Measurements from ENCODE around the gene LY86.

- no peak for TF ChIP-seq SIN3A (IDR thresholded peaks at IDR 0.05; ENCODE audit: borderline replicate concordance, low read depth, low read length)
- no peak for TF ChIP-seq CTCF (IDR thresholded peaks at IDR 0.05)
- TF ChIP-seq SMC3 (IDR thresholded peaks at IDR 0.05; ENCODE audit: low read depth, low read length): no peak
- TF ChIP-seq TEAD4 (IDR thresholded peaks at IDR 0.05; ENCODE audit: borderline replicate concordance, insufficient read depth): no peak
- no peak for TF ChIP-seq CHD2 (IDR thresholded peaks at IDR 0.05; ENCODE audit: low read length, partially characterized antibody)
- no peak for TF ChIP-seq EZH2phosphoT487 (IDR thresholded peaks at IDR 0.05; ENCODE audit: borderline replicate concordance, low read depth)
These were observed 18.7 kb upstream of the LY86 start for GRCh38 chr6:6569811-6570164.
